ENCODE results near the gene SERPINB4. TPM values are rescaled to one million over a fixed set of nuclear protein-coding genes. Genes with fewer than 3 reads are reported as not detected.
"Not testable (repeated sequence)": the region's sequence is repeated elsewhere in the genome, so short reads cannot be mapped to it uniquely, and the experiment has no call there.

SERPINB4 gene
- total RNA-seq, 4 donors from 2014 or later = 0.44 to 1.1 (median 0.60) TPM; not detected in 1

DNA sequence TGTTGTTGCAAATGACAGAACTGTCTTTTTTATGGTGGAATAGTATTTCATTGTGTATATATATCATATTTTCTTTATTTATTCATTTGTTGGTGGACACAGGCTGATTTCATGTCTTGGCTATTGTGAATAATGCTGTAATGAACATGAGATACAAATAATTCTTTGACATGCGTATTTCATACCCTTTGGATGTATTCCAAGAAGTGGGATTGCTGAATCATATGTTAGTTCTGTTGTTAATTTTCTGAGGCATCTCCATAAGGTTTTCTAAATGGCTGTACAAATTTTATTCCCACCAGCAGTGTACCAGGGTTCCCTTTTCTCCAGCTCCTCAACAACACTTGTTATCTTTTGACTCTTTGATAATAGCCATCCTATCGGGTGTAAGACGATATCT lies 6.2 kb upstream of the SERPINB4 start:
- WGBS = 59% methylated on average over 3 of the region's 3 CpGs
- DNase-seq (ENCODE audit: low spot score in 2 of 2); H3K27ac ChIP-seq; H3K4me3 ChIP-seq; H3K9me3 ChIP-seq; H3K27me3 ChIP-seq; H3K4me1 ChIP-seq; H3K36me3 ChIP-seq: not testable (repeated sequence)

DNA sequence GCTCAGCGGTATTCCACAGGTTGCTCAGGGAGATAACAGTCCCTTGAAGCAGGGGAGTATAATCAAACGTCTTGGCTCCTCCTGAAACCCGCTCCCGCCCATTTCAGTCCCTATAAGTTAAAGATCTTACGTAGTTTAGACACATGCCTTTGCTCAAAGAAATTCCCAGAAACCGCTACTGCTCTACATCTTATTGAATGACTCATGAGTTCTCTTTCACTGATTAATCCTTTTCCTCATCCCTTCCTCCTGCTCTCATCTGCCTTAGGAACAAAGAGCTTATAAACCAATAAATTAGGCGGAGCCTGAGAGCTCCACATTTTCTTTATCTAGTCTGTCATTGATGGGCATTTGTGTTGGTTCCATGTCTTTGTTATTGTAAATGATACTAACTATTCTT lies 4.2 kb upstream of the SERPINB4 start:
- Histone ChIP-seq H3K9me3 (no peaks in the 10 kb centered on the region), H3K4me1 (no peaks in the 10 kb centered on the region), H3K27me3 (no peaks in the 10 kb centered on the region), H3K36me3 (no peaks in the 10 kb centered on the region), H3K4me3 (no peak overlapping the region), H3K27ac (no peak overlapping the region)
- no peak for TF ChIP-seq EP300 (IDR thresholded peaks at IDR 0.05)
- TF ChIP-seq POLR2A (IDR thresholded peaks at IDR 0.05) = no peak
- TF ChIP-seq, protein P1, sequence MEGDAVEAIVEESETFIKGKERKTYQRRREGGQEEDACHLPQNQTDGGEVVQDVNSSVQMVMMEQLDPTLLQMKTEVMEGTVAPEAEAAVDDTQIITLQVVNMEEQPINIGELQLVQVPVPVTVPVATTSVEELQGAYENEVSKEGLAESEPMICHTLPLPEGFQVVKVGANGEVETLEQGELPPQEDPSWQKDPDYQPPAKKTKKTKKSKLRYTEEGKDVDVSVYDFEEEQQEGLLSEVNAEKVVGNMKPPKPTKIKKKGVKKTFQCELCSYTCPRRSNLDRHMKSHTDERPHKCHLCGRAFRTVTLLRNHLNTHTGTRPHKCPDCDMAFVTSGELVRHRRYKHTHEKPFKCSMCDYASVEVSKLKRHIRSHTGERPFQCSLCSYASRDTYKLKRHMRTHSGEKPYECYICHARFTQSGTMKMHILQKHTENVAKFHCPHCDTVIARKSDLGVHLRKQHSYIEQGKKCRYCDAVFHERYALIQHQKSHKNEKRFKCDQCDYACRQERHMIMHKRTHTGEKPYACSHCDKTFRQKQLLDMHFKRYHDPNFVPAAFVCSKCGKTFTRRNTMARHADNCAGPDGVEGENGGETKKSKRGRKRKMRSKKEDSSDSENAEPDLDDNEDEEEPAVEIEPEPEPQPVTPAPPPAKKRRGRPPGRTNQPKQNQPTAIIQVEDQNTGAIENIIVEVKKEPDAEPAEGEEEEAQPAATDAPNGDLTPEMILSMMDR (IDR thresholded peaks at IDR 0.05) = no peak
- no peak for TF ChIP-seq POLR2AphosphoS5 (IDR thresholded peaks at IDR 0.05)
- no peak for DNase-seq (ENCODE audit: low spot score in 2 of 2)
- 73% methylated on average over 7 of the region's 7 CpGs for WGBS

DNA sequence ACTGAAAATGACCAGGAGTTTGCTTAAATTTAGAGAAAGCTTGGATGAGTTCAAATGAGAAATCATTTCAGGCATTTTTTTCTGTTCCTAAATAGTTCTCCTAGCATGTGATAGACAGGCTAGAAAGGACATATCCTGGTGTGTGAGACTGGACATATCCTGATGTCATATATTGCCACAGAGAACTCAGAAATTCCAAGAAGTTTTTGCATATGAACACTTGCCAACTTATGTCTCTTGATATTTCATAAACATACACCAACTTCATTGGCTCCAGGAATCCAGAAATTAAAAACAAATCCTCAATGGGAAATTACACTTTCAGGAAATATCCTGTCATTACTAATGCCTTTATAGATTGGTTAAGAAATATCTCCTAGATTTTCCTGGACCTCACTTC lies 2.9 kb upstream of the SERPINB4 start:
- Histone ChIP-seq H3K4me3 (no peak overlapping the region), H3K9me3 (no peaks in the 10 kb centered on the region), H3K4me1 (no peaks in the 10 kb centered on the region), H3K27ac (no peak overlapping the region), H3K27me3 (no peaks in the 10 kb centered on the region), H3K36me3 (no peaks in the 10 kb centered on the region)
- TF ChIP-seq EP300 (IDR thresholded peaks at IDR 0.05) (no peak), POLR2AphosphoS5 (IDR thresholded peaks at IDR 0.05) (no peak), POLR2A (IDR thresholded peaks at IDR 0.05) (no peak)
- TF ChIP-seq, protein P1 (IDR thresholded peaks at IDR 0.05) = no peak
- no peak for DNase-seq (ENCODE audit: low spot score in 2 of 2)

DNA sequence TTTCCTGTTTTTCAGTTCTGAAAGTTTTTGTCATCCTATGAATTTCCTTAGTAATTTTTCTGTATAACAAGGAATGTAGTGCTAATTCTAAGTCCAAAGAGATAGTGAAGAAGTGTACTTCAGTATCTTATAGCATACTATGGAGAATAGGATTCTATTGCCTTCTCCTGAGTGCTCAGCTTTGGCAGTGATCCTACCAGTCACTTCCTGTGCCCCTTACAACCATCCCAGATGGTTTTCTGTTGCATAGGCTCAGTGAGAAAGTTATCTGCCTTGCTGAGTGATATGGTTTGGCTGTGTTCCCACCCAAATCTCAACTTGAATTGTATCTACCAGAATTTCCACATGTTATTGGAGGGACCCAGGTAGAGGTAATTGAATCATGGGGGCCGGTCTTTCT lies 638 bp upstream of the SERPINB4 start:
- H3K27ac ChIP-seq; DNase-seq (ENCODE audit: low spot score in 2 of 2); H3K9me3 ChIP-seq; H3K36me3 ChIP-seq; H3K4me1 ChIP-seq; H3K4me3 ChIP-seq; H3K27me3 ChIP-seq: not testable (repeated sequence)
- WGBS = 82% methylated on average over 1 of the region's 1 CpG

DNA sequence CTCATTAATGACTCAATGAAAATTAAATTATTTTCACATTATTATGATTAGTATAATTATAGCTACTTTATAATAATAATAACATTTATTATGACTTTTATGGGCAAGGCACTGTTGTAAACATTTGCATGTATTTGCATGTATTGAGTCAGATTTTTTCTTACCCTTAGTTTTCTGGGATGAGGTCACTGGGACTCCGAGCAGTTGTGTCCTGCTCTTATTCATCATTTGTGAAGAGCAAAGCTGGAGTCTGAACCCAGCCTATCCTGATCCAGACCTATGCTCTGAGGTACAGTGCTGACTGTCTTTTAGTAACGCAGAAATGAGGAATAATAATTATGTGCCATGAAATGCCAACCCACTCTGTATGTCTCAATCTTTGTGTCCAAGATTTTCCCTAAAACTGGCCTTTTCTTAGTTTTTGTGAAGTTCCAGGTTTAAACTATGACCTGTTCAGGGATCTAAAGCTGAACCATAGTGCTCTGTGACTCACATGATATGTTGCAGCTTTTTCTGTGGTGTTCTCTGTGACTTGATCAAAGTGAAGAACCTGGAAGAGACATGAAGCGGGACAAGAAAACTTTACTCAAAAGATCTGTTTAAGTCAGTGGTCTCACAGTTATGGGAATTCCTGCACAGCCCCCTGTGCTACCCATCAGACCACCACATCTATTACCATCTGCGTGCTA lies 1.2 kb downstream of the SERPINB4 start:
- H3K27me3 ChIP-seq; H3K4me1 ChIP-seq; H3K9me3 ChIP-seq; H3K27ac ChIP-seq; H3K4me3 ChIP-seq; DNase-seq (ENCODE audit: low spot score in 2 of 2); H3K36me3 ChIP-seq: not testable (repeated sequence)
- 90% methylated on average over 4 of the region's 4 CpGs for WGBS

DNA sequence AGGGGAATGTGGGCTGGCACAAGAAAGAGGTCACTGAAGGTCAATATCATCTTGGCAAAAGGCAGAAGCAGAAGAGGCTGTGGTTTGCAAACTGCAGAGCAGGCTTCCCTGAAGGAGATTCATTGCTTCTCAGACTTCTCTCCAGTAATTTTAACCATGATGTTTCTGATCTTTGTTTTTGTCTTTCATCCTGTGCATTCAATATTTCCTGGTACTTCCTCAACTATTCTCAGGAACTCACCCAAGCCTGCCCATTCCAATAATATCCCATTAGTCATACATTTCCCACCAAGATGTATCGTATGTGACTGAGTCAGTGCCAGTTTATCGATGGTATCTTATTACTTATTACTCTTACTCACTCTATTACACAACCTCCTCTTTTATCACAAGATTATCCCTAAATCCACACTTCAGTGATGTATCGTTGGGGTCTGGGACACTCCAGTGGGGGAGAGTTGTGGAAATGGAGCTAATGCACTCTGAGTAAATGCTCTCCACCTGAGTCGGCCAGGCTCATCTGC lies 2.8 kb downstream of the SERPINB4 start:
- not testable (repeated sequence) for H3K9me3 ChIP-seq; H3K4me1 ChIP-seq; H3K27me3 ChIP-seq; H3K36me3 ChIP-seq; DNase-seq (ENCODE audit: low spot score in 2 of 2); H3K4me3 ChIP-seq; H3K27ac ChIP-seq
- 63% methylated on average over 4 of the region's 4 CpGs for WGBS

DNA sequence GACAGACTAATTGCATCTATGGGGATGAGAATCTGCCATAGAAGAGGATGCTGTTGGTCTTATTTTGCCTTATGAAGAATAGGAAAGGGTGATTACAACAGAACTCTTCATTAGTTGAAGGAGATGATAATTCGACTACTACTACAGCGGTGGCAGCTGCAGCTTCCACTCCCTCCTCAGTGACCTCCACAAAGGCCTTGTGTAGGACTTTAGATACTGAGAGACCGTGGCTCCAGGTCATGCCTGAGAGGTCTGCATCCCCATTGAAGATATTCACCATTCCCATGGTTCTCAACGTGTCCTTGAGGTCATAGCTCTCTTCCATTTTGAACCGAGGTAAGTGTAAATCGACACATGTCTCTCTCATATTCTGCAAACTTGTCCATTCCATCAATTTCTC lies 6.4 kb downstream of the SERPINB4 start:
- Histone ChIP-seq H3K36me3 (no peaks in the 10 kb centered on the region), H3K4me3 (no peak overlapping the region), H3K27ac (no peak overlapping the region), H3K27me3 (no peaks in the 10 kb centered on the region), H3K9me3 (no peaks in the 10 kb centered on the region), H3K4me1 (no peaks in the 10 kb centered on the region)
- TF ChIP-seq POLR2AphosphoS5 (IDR thresholded peaks at IDR 0.05) = no peak
- TF ChIP-seq, protein P1 (IDR thresholded peaks at IDR 0.05) = no peak
- no peak for TF ChIP-seq EP300 (IDR thresholded peaks at IDR 0.05)
- no peak for TF ChIP-seq POLR2A (IDR thresholded peaks at IDR 0.05)
- no peak for DNase-seq (ENCODE audit: low spot score in 2 of 2)
- 93% methylated on average over 6 of the region's 6 CpGs for WGBS

All from suprapubic skin (tissue), 4 donors.